ENCODE data around the gene FBP1.

DNA sequence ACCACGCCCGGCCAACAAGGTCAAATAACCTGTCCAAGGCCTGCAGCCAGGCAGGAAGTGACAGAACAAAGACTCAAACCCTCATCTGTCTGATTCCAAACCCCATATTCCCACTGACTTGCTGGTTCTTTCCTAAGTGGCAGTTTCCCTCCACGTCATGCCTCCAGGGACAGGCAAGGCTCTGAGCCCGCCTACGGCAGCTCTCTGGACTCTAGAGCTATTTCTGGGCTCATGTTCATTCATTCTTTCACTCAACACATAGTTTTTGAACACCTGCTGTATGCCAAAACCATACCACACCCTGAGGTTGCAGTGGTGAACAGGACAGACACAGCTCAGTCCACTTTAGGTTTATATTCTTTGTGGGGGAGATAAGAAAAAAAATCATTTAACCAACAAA lies 5.2 kb upstream of the FBP1 start:
- no peak for TF ChIP-seq POLR2A (IDR thresholded peaks at IDR 0.05)
- TF ChIP-seq, protein P1, sequence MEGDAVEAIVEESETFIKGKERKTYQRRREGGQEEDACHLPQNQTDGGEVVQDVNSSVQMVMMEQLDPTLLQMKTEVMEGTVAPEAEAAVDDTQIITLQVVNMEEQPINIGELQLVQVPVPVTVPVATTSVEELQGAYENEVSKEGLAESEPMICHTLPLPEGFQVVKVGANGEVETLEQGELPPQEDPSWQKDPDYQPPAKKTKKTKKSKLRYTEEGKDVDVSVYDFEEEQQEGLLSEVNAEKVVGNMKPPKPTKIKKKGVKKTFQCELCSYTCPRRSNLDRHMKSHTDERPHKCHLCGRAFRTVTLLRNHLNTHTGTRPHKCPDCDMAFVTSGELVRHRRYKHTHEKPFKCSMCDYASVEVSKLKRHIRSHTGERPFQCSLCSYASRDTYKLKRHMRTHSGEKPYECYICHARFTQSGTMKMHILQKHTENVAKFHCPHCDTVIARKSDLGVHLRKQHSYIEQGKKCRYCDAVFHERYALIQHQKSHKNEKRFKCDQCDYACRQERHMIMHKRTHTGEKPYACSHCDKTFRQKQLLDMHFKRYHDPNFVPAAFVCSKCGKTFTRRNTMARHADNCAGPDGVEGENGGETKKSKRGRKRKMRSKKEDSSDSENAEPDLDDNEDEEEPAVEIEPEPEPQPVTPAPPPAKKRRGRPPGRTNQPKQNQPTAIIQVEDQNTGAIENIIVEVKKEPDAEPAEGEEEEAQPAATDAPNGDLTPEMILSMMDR (IDR thresholded peaks at IDR 0.05), result no peak

Measured in thyroid gland (tissue), 4 donors.